Astrocyte (in vitro differentiated cells and primary cell): ENCODE results near the gene PLXDC2.

Experiments used
- CTCF ChIP-seq: IDR thresholded peaks from 2 replicates; pipeline ENCODE4 v1.5.1; 2011; ENCODE audit warnings: low read depth, mild to moderate bottlenecking, inconsistent platforms, low read length, moderate library complexity; ENCODE audit not compliant: insufficient read depth
- EZH2 ChIP-seq: IDR thresholded peaks from 2 replicates; pipeline ENCODE4 v1.6.1; 2012; ENCODE audit warnings: mild to moderate bottlenecking, low read length, inconsistent platforms; ENCODE audit not compliant: insufficient read depth

- TF ChIP-seq CTCF (no peak), EZH2 (no peak)
These were observed 458.3 kb downstream of the PLXDC2 start for GRCh38 chr10:20274571-20274970.
